SKM-1 treated with dmso at 0.1 percent for 144 hours (cell line): ENCODE measurements around the gene TOMT.

Experiments
- DNase-seq: peaks from one replicate; lab custom pipeline; 2025; ENCODE audit not compliant: unreplicated experiment; lab: John Stamatoyannopoulos, UW

The TOMT gene

DNA sequence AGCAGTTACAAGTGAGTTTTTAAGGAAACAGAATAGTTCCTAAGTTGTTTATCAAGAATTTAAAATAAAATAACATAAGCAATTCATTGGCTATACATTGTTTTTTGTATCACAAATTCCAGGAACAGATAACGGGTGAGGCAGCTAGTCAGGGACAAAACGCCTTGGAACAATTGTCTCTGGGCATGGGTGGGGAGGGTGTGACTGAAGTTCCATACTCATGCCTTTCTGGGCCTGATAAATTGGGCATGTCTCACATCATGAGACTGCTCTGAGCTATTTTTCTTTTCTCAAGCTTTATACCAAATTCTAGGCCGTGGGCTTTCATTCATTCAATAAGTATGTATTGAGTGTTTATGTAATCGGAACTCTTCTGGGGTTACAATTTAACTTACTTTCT lies 51.4 kb downstream of the TOMT start:
- DNase-seq: no peak
